GM18861 (cell line): ENCODE data around the gene CYP27C1.
"Not testable (repeated sequence)": the region's sequence is repeated elsewhere in the genome, so short reads cannot be mapped to it uniquely, and the experiment has no call there.

Experiments
- ATAC-seq: cut with Tn5 transposase; IDR thresholded peaks from one replicate; pipeline ENCODE4 v1.9.1; 2021; ENCODE audit not compliant: unreplicated experiment

The CYP27C1 gene

GRCh38 chr2:127175041-127175721, 44.9 kb downstream of the CYP27C1 start:
- ATAC-seq = no peak

GRCh38 chr2:127174640-127175039, 45.5 kb downstream of the CYP27C1 start:
- ATAC-seq = no peak

GRCh38 chr2:127174136-127174535, 46.0 kb downstream of the CYP27C1 start:
- ATAC-seq = no peak

- no peak for ATAC-seq
Observed at GRCh38 chr2:127173057-127173456, 47.0 kb downstream of the CYP27C1 start.

DNA sequence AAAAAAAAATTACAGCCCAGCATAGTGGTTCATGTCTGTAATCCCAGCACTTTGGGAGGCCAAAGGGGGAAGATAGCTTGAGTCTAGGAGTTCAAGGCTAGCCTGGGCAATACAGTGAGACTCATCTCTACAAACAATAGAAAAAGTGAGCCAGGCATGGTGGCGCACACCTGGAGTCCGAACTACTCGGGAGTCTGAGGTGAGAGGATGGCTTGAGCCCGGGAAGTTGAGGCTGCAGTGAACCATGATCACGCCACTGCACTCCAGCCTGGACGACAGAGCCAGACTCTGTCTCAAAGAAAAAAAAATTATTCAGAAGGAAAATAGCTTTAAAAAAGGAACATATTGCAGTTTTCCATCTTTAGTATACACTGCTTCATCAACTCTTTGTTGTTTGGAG, 47.8 kb downstream of the CYP27C1 start:
- ATAC-seq = no peak

DNA sequence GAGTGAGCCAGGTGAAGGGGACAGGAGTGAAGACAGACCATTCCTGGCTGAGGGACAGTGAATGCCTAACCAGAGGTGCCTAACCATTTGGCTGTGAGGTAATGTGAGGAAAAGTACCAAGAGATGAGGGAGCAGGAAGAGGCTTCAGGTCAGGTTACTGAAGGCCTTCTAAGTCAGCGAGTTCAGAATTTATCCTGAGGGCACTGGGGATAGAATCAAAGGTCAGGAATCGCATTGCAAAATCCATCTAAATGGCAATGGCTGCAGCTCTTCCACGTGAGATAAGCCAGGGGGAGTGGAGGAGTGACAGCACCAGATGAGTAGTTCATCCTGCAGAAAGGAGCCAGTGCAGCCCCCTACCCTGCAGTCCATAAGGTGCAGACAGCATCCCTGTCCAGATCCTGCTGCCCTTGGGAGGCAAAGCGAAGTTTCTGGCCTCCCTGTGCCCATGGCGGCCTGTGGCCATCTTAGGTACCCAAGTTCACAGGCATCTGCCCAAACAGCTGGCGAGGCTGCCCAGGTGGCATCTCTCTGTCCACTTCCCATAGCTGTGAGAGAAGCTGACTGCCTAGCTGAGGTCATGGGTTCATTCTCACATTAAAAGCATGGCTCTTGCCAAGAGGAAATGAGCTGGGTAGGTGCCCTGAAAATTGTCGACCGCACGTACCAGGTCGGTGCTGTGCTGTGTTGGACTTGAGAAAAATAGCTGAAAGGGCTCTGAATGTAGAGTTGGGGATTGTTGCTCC, 49.5 kb downstream of the CYP27C1 start:
- ATAC-seq = no peak

DNA sequence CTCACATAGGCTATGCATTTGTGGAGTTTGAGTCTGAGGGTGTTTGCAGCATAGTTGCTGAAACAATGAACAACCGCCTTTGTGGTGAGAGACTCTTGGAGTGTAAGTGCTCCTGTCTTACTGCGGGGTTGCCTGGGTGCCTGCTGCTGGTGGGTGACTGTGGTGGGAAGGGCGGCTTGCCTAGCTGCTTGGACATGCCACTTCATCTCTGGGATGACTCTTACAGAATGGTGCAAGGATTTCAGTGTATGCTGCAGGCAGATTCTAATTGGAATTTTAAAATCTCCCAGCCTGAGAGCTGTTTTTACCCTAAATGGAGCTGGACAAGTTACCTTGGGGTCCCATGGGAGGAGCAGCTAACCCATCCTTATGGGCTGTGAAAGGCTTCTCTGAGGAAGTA, 50.1 kb downstream of the CYP27C1 start:
- ATAC-seq = no peak

DNA sequence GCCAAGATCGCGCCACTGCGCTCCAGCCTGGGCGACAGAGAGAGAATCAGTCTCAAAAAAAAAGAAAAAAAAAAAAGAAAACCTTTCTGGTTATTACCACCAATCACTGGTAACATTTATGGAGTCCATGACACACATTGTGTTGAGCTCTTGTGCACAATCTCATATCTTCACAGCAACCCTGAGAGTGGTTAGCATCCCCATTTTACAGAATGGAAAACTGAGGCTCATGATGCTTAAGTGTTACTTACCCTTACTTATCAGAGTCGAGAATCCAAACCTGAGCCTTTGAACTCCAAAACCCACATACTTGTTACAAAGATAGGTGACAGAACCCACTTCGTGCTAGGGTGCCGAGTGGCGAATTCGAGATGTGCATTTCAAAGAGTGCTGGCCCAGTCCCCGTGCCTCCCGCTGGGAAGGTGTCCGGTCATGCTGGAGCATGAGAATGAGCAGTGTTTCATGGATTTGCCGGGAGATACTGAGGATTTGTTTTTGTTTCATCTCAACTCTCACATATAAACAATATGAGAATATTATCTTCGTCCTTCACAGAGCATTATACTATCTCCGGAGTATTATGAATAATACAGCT, 50.9 kb downstream of the CYP27C1 start:
- ATAC-seq = no peak

- ATAC-seq = no peak
Observed at GRCh38 chr2:127166231-127166860, 53.8 kb downstream of the CYP27C1 start.

DNA sequence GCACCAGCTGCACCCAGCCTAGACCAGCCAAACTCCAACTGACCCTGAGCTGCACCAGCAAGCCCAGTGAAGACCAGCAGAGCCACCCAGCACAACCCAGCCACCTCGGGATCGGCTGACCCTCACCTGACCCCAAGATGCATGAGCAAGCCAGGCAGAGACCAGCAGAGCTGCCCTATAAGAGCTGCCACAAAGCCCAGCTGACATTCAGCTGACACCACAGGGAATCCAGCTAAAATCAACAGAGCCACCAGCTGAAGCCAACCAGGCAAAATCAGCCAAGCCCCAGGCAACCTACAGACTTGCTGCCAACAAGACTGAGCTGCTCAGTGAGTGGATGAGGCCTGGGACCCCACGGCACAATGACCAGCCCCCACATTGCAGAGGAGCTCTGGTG, 54.6 kb downstream of the CYP27C1 start:
- ATAC-seq = no peak

DNA sequence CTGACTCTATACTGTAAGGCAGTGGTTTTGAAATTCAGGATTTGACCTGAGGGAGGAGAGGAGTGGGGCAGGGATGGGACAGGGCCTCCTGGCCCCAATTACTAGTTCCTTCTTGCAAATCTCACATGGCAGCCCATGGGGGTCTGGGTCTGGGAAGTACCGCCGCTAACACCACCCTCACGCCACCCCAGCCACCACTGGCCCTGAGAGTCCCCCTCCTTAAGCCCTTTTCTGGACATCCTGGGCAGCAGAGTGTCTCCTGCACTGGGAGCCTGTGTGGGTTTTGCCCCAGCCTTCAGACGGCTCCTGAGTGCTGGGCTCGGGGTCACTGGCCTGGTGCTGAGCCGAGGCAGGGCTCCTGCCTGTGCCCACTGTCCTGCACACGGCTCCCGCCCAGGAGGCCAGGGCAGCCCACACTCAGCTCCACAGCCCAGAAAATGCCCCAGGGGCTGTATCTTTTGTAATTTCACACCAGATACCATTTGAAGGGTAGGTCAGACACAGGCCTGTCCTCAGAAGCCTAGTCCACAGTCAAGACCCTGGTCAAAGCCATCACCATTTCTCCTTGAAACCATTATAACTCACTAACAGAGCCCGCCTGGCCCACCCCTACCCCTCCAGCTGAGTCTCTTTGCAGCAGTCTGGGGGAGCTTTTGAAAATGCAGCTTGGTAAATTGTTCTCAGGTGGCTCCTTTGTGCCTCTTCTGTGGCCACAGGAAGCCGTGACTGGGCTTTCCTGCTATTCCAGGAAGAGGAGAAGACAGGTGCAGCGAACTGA, 55.1 kb downstream of the CYP27C1 start:
- no peak for ATAC-seq

DNA sequence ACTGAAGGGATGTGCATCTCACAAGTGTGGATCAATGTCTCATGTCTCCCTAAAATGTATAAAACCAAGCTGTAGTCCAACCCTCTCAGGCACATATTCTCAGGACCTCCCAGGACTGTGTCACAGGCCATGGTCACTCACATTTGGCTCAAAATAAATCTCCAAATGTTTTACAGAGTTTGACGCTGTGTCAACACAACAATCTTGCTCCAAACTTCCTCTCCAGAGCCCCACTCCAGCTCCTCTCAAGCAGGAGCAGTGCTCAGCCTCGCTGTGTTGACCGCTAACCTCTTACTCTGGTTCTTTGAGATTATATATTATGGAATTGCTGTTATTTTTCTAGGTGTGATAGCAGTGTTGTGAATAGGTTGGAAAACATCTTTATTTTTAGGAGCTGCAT, 56.2 kb downstream of the CYP27C1 start:
- ATAC-seq = no peak

GRCh38 chr2:127163090-127163406, 57.1 kb downstream of the CYP27C1 start:
- ATAC-seq = not testable (repeated sequence)

- no peak for ATAC-seq
Observed at GRCh38 chr2:127162261-127163089, 57.6 kb downstream of the CYP27C1 start.

DNA sequence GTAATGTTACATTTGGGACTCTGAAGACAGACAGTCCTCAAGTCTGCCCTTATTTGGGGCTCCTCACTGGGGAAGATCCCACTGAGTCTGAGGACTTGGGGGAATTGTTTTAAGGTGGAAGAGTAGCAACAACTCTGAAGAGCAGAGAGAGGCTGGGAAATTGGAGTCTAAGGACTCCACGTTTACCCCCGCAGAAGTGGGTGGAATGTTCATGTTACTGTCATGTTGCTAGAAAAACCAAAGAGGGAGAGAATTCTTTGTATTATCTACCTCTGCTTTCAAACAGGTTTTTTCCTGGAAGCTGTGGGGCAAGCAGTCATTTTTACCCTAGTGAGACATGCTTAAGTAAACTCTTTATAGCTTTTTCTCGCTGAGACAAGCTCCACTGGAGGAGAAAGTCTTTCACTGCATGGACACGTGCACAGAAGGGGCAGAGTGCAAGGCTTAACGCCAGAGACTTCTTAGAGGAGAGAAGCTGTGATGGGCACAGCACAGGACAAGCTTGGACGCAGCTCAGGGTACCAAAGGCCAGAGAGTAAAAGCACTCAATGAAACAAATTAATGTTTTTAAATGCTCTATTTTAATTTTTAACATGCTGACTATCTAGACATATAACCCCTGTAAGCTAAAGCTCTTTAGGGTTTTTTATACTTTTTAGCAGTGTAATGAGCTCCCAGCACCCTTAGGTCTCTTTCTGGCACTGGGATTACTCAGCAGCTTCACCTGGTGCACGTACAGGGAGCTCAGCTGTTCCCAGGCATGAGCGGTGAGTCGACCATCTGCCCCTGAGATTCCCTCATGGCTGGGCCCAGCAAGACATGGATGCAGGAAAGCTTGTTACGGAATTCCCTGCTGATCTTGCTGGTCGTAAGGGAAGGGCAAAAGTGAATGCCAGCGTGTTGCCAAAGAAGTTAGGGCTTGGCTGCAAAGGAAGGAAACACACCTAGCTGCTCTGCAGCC, 58.6 kb downstream of the CYP27C1 start:
- ATAC-seq = no peak

- ATAC-seq = no peak
Observed at GRCh38 chr2:127160676-127161075, 59.4 kb downstream of the CYP27C1 start.

DNA sequence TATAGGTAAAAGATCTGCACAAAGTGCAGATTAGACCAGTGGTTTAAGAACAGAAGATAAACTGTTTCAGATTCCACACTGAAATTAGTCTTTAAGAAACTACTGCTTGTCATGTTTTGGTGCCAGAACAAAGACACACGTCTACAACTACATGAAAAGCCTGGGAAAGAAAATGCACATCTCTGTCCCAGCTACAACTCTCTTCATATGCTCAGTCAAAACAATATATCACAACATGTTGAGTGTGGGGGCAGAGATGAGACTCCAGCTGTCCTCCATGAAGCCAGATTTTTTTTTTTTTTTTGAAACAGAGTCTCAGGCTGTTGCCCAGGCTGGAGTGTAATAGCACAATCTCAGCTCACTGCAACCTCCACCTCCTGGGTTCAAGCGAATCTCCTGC, 60.6 kb downstream of the CYP27C1 start:
- ATAC-seq = no peak

GRCh38 chr2:127158614-127159290, 61.3 kb downstream of the CYP27C1 start:
- ATAC-seq = no peak
